ENCODE data around the gene TENT5C.

TENT5C gene

DNA sequence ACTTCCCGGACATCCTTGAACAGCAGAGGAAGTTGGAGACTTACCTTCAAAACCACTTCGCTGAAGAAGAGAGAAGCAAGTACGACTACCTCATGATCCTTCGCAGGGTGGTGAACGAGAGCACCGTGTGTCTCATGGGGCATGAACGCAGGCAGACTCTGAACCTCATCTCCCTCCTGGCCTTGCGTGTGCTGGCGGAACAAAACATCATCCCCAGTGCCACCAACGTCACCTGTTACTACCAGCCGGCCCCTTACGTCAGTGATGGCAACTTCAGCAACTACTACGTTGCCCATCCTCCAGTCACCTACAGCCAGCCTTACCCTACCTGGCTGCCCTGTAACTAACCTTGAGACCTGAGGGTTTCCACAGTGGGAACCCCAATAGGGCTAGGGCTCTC is 17.9 kb downstream of the TENT5C start:
- Histone ChIP-seq H4K20me1 (ENCODE audit: insufficient read depth) (no peaks in the 10 kb centered on the region), H3K4me1 (ENCODE audit: low read depth, poor library complexity, severe bottlenecking) (peaks cover 75% of the 10 kb centered on the region), H3K27ac (no peak overlapping the region), H3K36me3 (ENCODE audit: insufficient read depth) (no peaks in the 10 kb centered on the region), H3K27me3 (ENCODE audit: insufficient read depth, low read depth) (no peaks in the 10 kb centered on the region), H3K9ac (no peak overlapping the region), H3K4me2 (no peak overlapping the region), H3K79me2 (ENCODE audit: insufficient read depth, low read depth) (peaks cover 63% of the 10 kb centered on the region), H3K4me3 (IDR thresholded peaks at IDR 0.05; ENCODE audit: insufficient read depth, low read depth, low read length) (no peak overlapping the region), H2AFZ (ENCODE audit: low read depth) (no peak overlapping the region)
- TF ChIP-seq, protein P1, sequence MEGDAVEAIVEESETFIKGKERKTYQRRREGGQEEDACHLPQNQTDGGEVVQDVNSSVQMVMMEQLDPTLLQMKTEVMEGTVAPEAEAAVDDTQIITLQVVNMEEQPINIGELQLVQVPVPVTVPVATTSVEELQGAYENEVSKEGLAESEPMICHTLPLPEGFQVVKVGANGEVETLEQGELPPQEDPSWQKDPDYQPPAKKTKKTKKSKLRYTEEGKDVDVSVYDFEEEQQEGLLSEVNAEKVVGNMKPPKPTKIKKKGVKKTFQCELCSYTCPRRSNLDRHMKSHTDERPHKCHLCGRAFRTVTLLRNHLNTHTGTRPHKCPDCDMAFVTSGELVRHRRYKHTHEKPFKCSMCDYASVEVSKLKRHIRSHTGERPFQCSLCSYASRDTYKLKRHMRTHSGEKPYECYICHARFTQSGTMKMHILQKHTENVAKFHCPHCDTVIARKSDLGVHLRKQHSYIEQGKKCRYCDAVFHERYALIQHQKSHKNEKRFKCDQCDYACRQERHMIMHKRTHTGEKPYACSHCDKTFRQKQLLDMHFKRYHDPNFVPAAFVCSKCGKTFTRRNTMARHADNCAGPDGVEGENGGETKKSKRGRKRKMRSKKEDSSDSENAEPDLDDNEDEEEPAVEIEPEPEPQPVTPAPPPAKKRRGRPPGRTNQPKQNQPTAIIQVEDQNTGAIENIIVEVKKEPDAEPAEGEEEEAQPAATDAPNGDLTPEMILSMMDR (conservative IDR thresholded peaks at IDR 0.05; ENCODE audit: low read depth, low read length): no peak

DNA sequence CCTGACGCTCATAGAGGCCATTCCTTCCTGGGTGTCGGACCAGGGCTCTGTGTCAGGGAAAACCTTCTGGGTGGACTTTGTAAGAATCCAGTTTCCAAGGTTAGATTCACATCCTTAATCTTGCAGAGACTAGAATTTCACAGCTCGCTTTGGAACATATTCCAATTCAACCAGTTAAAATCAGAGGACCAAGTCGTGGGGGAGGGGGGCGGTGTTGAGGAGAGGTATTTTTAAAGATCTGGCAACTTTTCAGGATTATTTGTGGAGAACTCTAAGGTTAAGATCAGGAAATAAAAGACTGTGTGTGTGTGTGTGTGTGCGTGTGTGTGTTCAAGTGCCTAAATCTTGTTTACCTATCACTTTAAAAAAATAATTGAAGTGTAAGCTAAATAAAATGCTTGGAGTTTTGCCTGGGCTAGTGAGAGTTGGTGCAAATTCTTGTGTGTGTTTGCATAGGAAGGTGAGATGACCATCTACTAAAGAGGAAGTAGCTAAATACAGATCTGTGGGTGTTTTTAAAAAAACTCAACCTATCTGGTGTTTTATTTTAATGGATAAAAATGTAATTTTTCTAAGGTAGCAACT is 21.8 kb downstream of the TENT5C start:
- no peak overlapping the region; the same call in 1 of the 2 replicates for H3K27ac ChIP-seq
- peaks cover 28% of the 10 kb centered on the region for H3K79me2 ChIP-seq (ENCODE audit: insufficient read depth, low read depth)
- no peak overlapping the region for H3K4me3 ChIP-seq (IDR thresholded peaks at IDR 0.05; ENCODE audit: insufficient read depth, low read depth, low read length)
- H3K27me3 ChIP-seq (ENCODE audit: insufficient read depth, low read depth): no peaks in the 10 kb centered on the region
- H3K4me1 ChIP-seq (ENCODE audit: low read depth, poor library complexity, severe bottlenecking): peaks cover 86% of the 10 kb centered on the region
- no peak overlapping the region for H2AFZ ChIP-seq (ENCODE audit: low read depth)
- H3K36me3 ChIP-seq (ENCODE audit: insufficient read depth): no peaks in the 10 kb centered on the region
- no peak overlapping the region for H3K9ac ChIP-seq
- TF ChIP-seq, protein P1 (conservative IDR thresholded peaks at IDR 0.05; ENCODE audit: low read depth, low read length): no peak
- H3K4me2 ChIP-seq: peak overlapping the region; percentile 13; the same call in 1 of the 2 replicates
- H4K20me1 ChIP-seq (ENCODE audit: insufficient read depth): no peaks in the 10 kb centered on the region

DNA sequence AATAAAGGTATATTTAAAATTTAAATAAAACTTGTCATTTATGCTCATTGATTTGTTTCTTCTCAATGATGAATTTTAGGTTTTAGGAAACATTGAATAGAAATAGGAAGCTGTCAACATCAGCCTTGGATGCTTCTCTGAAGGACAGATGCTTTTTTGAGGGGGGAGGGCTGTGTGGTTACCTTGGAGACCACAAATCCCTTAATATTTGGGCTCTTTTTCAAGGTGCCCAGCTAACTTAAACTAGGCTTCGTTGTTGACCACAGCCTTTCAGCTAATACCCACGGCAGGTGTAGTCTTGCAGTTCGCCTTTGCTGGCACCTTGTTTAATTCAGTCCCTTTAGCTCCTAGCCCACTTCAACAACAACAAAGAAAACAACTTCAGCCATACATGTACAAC is 22.5 kb downstream of the TENT5C start:
- no peaks in the 10 kb centered on the region for H3K36me3 ChIP-seq (ENCODE audit: insufficient read depth)
- H3K27me3 ChIP-seq (ENCODE audit: insufficient read depth, low read depth): no peaks in the 10 kb centered on the region
- TF ChIP-seq, protein P1 (conservative IDR thresholded peaks at IDR 0.05; ENCODE audit: low read depth, low read length): no peak
- H3K27ac ChIP-seq: peak overlapping the region; percentile 74; the same call in 1 of the 2 replicates
- no peak overlapping the region for H3K4me3 ChIP-seq (IDR thresholded peaks at IDR 0.05; ENCODE audit: insufficient read depth, low read depth, low read length)
- H3K4me1 ChIP-seq (ENCODE audit: low read depth, poor library complexity, severe bottlenecking): peaks cover 91% of the 10 kb centered on the region
- H4K20me1 ChIP-seq (ENCODE audit: insufficient read depth): no peaks in the 10 kb centered on the region
- H3K4me2 ChIP-seq: peak overlapping the region; percentile 13; the same call in 1 of the 2 replicates
- H3K9ac ChIP-seq: no peak overlapping the region
- H2AFZ ChIP-seq (ENCODE audit: low read depth): no peak overlapping the region
- peaks cover 27% of the 10 kb centered on the region for H3K79me2 ChIP-seq (ENCODE audit: insufficient read depth, low read depth)

DNA sequence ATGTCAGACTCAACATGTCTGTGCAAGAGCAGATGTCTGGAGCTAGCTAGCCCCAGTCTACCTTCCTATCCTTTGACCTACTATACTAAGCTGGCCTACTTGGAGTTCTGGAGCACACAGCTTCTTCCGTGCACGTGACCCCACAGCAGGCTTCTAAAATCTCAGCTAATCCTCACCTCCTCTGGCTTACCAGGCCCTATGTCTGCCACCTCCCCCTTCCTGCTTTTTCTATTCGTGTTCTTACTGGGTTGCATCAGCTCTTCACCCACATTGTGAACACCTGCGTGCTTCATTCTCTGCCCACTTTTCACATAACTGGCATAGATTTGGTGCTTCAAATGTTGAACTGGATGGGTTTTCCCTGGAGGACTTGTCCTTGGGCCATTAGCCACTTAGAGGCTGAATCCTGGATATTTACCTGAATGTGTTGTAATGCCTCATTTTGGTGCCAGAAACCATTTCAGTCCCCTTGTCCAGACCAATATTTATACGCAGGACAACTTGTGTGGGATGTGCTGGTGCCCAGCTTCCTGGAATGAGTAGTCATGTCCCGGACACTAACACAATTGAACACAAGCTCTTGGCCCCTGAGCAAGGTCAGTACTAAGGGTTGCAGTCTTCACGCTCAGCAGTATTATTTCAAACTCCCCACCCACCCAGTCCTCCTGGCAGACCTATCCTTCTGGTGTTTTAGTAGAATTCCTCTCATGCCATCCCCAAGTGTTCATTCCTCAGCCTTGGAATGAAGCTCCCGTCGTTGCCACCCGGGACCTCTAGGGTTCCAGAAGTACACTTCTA is 24.0 kb downstream of the TENT5C start:
- Histone ChIP-seq H3K4me1 (ENCODE audit: low read depth, poor library complexity, severe bottlenecking) (peaks cover 95% of the 10 kb centered on the region), H3K4me2 (no peak overlapping the region)

More for the DNA sequence above, 24.0 kb downstream of the TENT5C start:
- Histone ChIP-seq H3K27me3 (ENCODE audit: insufficient read depth, low read depth) (no peaks in the 10 kb centered on the region), H3K4me3 (IDR thresholded peaks at IDR 0.05; ENCODE audit: insufficient read depth, low read depth, low read length) (no peak overlapping the region), H3K36me3 (ENCODE audit: insufficient read depth) (no peaks in the 10 kb centered on the region), H3K79me2 (ENCODE audit: insufficient read depth, low read depth) (peaks cover 16% of the 10 kb centered on the region; the same call in 1 of the 2 replicates), H3K27ac (peak overlapping the region; percentile 74; the same call in 1 of the 2 replicates), H4K20me1 (ENCODE audit: insufficient read depth) (no peaks in the 10 kb centered on the region), H3K9ac (no peak overlapping the region), H2AFZ (ENCODE audit: low read depth) (no peak overlapping the region)
- TF ChIP-seq, protein P1 (conservative IDR thresholded peaks at IDR 0.05; ENCODE audit: low read depth, low read length): no peak

Measured in KMS-11 (cell line).